GM12878 (cell line): ENCODE data around the gene PCAT6. TPM values are rescaled to one million over a fixed set of nuclear protein-coding genes. Genes with fewer than 3 reads are reported as not detected.

Experiments used
- ATAC-seq: fragments of 200-7000 bp; cut with Tn5 transposase; 3 replicates; pipeline ENCODE4 v1.9.1; 2020; ENCODE audit warnings: mild to moderate bottlenecking, moderate library complexity
- BruUV-seq: library from RNA; stranded (reverse); fragments of 400-500 nt; replicated peaks from 2 replicates; lab custom pipeline; 2021; lab: Mats Ljungman, UMichigan
- CTCF ChIA-PET: fragments of 300-600 bp; sonication (Branson Sonifier 250); formaldehyde crosslinking; extraction: SDS; loops from one replicate; lab custom pipeline; 2021; ENCODE audit warnings: inconsistent platforms; lab: Yijun Ruan, JAX
- POLR2A ChIA-PET: fragments of 350-600 bp; formaldehyde crosslinking; extraction: SDS; loops from one replicate; lab custom pipeline; 2021; ENCODE audit warnings: inconsistent platforms; lab: Charles Lee
- RAD21 ChIA-PET: fragments of 300-600 bp; sonication (Branson Sonifier 250); formaldehyde crosslinking; loops from one replicate; lab custom pipeline; 2023; ENCODE audit warnings: antibody characterized with exemption; ENCODE audit not compliant: unreplicated experiment; lab: Charles Lee
- SMC1A ChIA-PET: fragments of 300-600 bp; sonication (Branson Sonifier 250); formaldehyde crosslinking; loops from one replicate; lab custom pipeline; 2023; ENCODE audit not compliant: unreplicated experiment, uncharacterized antibody; lab: Charles Lee
- DNase-seq: peaks from one replicate; pipeline ENCODE4 v3.0.0-alpha.2; 2011; ENCODE audit warnings: low read depth, low spot score
- FAIRE-seq: peaks from 3 replicates; lab custom pipeline; 2011; peaks lifted over from hg19 to GRCh38; lab: Jason Lieb, UNC
- H2AFZ ChIP-seq: 2 replicates; pipeline ENCODE4 v1.6.0; 2011; ENCODE audit warnings: low read depth, low read length, control low read depth; ENCODE audit not compliant: control insufficient read depth
- H3K27ac ChIP-seq: 2 replicates; pipeline ENCODE4 v1.5.1; 2011; ENCODE audit warnings: control low read depth; ENCODE audit not compliant: control insufficient read depth, insufficient read depth
- H3K27me3 ChIP-seq, 2 experiments: replicated peaks in 1 of 2; 2 replicates each; pipeline versions ENCODE4 v1.6.0 to v1.6.1; 2011; ENCODE audit warnings: low read length in 1 of 2; ENCODE audit not compliant: control insufficient read depth in 2 of 2, insufficient read depth in 2 of 2
- H3K36me3 ChIP-seq, 2 experiments: 2 replicates each; pipeline ENCODE4 v1.5.1; 2011; ENCODE audit warnings: low read length in 1 of 2; ENCODE audit not compliant: control insufficient read depth in 2 of 2, insufficient read depth in 2 of 2
- H3K4me1 ChIP-seq: 2 replicates; pipeline ENCODE4 v1.6.1; 2011; ENCODE audit warnings: mild to moderate bottlenecking, low read length, moderate library complexity, mixed read lengths; ENCODE audit not compliant: control insufficient read depth, insufficient read depth
- H3K4me2 ChIP-seq: 2 replicates; pipeline ENCODE4 v1.6.0; 2011; ENCODE audit warnings: control low read depth; ENCODE audit not compliant: control insufficient read depth, insufficient read depth
- H3K4me3 ChIP-seq: fragments of 200-600 bp; sonication (generic); 2 replicates; pipeline ENCODE4 v1.5.1; 2016
- H3K79me2 ChIP-seq: 2 replicates; pipeline ENCODE4 v1.6.0; 2011; ENCODE audit warnings: low read length; ENCODE audit not compliant: control insufficient read depth, insufficient read depth
- H3K9ac ChIP-seq: 2 replicates; pipeline ENCODE4 v1.8.0; 2011; ENCODE audit warnings: low read length, control low read depth, mixed read lengths; ENCODE audit not compliant: control insufficient read depth, insufficient read depth
- H3K9me3 ChIP-seq: replicated peaks from 3 replicates; pipeline ENCODE4 v1.5.1; 2011; ENCODE audit warnings: mild to moderate bottlenecking, low read length; ENCODE audit not compliant: control insufficient read depth, insufficient read depth
- H4K20me1 ChIP-seq: 2 replicates; pipeline ENCODE4 v1.6.0; 2011; ENCODE audit not compliant: control insufficient read depth, insufficient read depth
- ASH2L ChIP-seq: fragments of 300-600, 200-600 bp; sonication (generic); IDR thresholded peaks from 2 replicates; pipeline ENCODE4 v1.6.1; 2017; ENCODE audit warnings: low read depth, mild to moderate bottlenecking, borderline replicate concordance
- EP300 ChIP-seq, 2 experiments: fragments of 150-350 bp in 1 of 2; IDR thresholded peaks; 2 replicates each; pipeline ENCODE4 v1.6.1; 2011 to 2012; ENCODE audit warnings: low read depth in 2 of 2, low read length in 2 of 2, borderline replicate concordance in 1 of 2, improper control_type of control experiment in 1 of 2, inconsistent platforms in 1 of 2; ENCODE audit not compliant: control insufficient read depth in 1 of 2
- ESRRA ChIP-seq: IDR thresholded peaks from 2 replicates; pipeline ENCODE4 v1.6.1; 2012; ENCODE audit warnings: mild to moderate bottlenecking, low read length, improper control_type of control experiment
- FOXM1 ChIP-seq: IDR thresholded peaks from 2 replicates; pipeline ENCODE4 v1.6.1; 2012; ENCODE audit warnings: low read depth, mild to moderate bottlenecking, inconsistent platforms, low read length, moderate library complexity
- LARP7 ChIP-seq: fragments of 450-650 bp; IDR thresholded peaks from 2 replicates; pipeline ENCODE4 v1.6.1; 2017; ENCODE audit warnings: mild to moderate bottlenecking
- MEF2A ChIP-seq: IDR thresholded peaks from 2 replicates; pipeline ENCODE4 v1.6.1; 2011; ENCODE audit warnings: low read depth, mild to moderate bottlenecking, low read length, moderate library complexity; ENCODE audit not compliant: insufficient read depth
- TCF12 ChIP-seq: IDR thresholded peaks from 2 replicates; pipeline ENCODE4 v1.6.1; 2011; ENCODE audit warnings: low read depth, mild to moderate bottlenecking, low read length
- ZNF274 ChIP-seq: IDR thresholded peaks from one replicate; pipeline ENCODE4 v1.8.0; 2011; ENCODE audit not compliant: insufficient read length, insufficient read depth
- WGBS: methylation state at CpG from one replicate; pipeline ENCODE4 v1.1.6; 2016; ENCODE audit warnings: low lambda C conversion rate; ENCODE audit not compliant: insufficient replicate concordance, insufficient coverage; ENCODE audit errors: missing lambda C conversion rate; 5-methylcytosine and 5-hydroxymethylcytosine counted together
- in situ Hi-C: fragments of 300-500 bp; cut with MboI; formaldehyde crosslinking; loops from 9 replicates; pipeline ENCODE4 v1.14.3; 2018; ENCODE audit warnings: mixed read lengths
- intact Hi-C: fragments of 100-400 bp; cut with micrococcal nuclease; formaldehyde crosslinking; loops from one replicate; pipeline ENCODE4 v1.14.2; 2022; ENCODE audit not compliant: unreplicated experiment
- polyA plus RNA-seq, 11 experiments: library from polyadenylated mRNA; depleted of rRNA in 4 of 11; unstranded in 6 of 11; stranded (reverse) in 5 of 11; fragments of >200 nt; fragmentation: Nextera tagmentation in 4 of 11; fragmentation: Illumina TruSeq in 1 of 11; extraction: Ambion mirVana in 4 of 11; extraction: Trizol in 1 of 11; gene quantifications; 1 replicate in 1 of 11; 2 replicates in 10 of 11; pipeline versions ENCODE4 v1.2.1 to v1.2.3, GENCODE V29; 2011 to 2016; ENCODE audit warnings: inconsistent platforms in 2 of 11, missing spikeins in 2 of 11, low read depth in 1 of 11
- total RNA-seq, 4 experiments: library from RNA; depleted of rRNA in 3 of 4; stranded (reverse); fragments of >200 nt in 3 of 4; fragmentation: Illumina TruSeq in 1 of 4; extraction: Trizol in 1 of 4; gene quantifications; 2 replicates each; pipeline versions ENCODE4 v1.2.1 to v1.2.3, GENCODE V29; 2013 to 2021
- TF ChIP-seq, protein P1 (sequence below): fragments of 450-650 bp; IDR thresholded peaks from 2 replicates; pipeline ENCODE4 v1.6.1; 2016; ENCODE audit warnings: mild to moderate bottlenecking, moderate library complexity, borderline replicate concordance
- TF ChIP-seq, protein P2 (sequence below): IDR thresholded peaks from 2 replicates; pipeline ENCODE4 v1.6.1; 2012; ENCODE audit warnings: mild to moderate bottlenecking, low read depth, low read length
- TF ChIP-seq, protein P3 (sequence below): fragments of 450-650 bp; IDR thresholded peaks from 2 replicates; pipeline ENCODE4 v1.6.1; 2017; ENCODE audit warnings: low read depth, mild to moderate bottlenecking, moderate library complexity

The PCAT6 gene
- total and polyA plus RNA-seq, 10 of the 15 experiments (the other 5 are each of a cell fraction or from before 2014, with no cell fraction given), result 0.16 to 0.83 (median 0.48) TPM; not detected in 4

DNA sequence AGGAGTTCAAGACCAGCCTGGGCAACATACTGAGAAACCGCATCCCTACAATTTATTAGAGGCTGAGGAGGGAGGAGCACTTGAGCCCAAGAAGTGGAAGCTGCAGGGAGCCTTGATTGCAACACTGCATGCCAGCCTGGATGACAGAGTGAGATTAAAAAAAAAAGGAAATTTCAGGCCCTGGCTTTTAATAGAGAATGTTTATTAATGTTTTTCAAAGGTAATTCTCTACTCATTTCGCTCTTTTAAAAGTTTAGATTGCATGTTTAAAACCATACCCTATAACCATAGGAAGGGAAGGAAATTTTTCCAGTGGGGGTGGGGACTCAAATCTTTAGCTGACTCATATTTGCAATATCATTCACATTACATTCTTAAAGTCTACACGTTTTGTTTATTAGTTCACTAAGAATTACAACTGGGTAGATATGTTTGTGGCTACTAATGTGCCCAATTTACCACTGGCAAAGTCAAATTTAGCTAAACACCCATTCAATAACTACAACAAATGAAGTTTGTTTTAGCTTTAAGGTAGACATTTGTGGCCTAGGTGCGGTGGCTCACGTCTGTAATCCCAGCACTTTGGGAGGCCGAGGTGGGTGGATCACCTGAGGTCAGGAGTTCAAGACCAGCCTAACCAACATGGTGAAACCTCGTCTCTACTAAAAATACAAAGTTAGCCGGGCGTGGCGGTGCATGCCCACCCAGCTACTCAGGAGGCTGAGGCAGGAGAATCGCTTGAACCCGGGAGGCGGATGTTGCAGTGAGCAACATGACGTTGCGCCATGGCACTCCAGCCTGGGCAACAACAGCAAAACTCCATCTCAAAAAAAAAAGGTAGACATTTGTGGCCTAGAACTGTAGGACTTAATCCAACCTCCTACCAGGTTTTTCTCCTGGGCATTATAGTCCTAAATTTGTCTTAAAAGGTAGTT is 7.5 kb upstream of the PCAT6 start:
- no peak overlapping the region for H3K9ac ChIP-seq
- RAD21 ChIA-PET, result no interaction called here
- no peak for FAIRE-seq

More for the DNA sequence above, 7.5 kb upstream of the PCAT6 start:
- SMC1A ChIA-PET, result interaction anchor here (1.0 to 4.6 kb wide), 3 partner anchors 12 to 22 kb away, joined by 3 to 10 read pairs (median 3); no protein-coding TSS in a partner anchor
- no peak overlapping the region for H3K27ac ChIP-seq
- no peak overlapping the region for H3K4me2 ChIP-seq
- WGBS, result 61% methylated on average over 15 of the region's 15 CpGs
- no peak overlapping the region for H2AFZ ChIP-seq
- in situ Hi-C loops, result no loop called here
- H3K4me1 ChIP-seq, result 0 out of 2 replicates have a peak, but pooled peaks cover 7% of the 10 kb centered on the region
- no peaks in the 10 kb centered on the region for H4K20me1 ChIP-seq
- H3K79me2 ChIP-seq, result peaks cover 39% of the 10 kb centered on the region
- ATAC-seq (no peak), DNase-seq (no peak)
- TF ChIP-seq ZNF274, result no peak
- TF ChIP-seq, protein P1, sequence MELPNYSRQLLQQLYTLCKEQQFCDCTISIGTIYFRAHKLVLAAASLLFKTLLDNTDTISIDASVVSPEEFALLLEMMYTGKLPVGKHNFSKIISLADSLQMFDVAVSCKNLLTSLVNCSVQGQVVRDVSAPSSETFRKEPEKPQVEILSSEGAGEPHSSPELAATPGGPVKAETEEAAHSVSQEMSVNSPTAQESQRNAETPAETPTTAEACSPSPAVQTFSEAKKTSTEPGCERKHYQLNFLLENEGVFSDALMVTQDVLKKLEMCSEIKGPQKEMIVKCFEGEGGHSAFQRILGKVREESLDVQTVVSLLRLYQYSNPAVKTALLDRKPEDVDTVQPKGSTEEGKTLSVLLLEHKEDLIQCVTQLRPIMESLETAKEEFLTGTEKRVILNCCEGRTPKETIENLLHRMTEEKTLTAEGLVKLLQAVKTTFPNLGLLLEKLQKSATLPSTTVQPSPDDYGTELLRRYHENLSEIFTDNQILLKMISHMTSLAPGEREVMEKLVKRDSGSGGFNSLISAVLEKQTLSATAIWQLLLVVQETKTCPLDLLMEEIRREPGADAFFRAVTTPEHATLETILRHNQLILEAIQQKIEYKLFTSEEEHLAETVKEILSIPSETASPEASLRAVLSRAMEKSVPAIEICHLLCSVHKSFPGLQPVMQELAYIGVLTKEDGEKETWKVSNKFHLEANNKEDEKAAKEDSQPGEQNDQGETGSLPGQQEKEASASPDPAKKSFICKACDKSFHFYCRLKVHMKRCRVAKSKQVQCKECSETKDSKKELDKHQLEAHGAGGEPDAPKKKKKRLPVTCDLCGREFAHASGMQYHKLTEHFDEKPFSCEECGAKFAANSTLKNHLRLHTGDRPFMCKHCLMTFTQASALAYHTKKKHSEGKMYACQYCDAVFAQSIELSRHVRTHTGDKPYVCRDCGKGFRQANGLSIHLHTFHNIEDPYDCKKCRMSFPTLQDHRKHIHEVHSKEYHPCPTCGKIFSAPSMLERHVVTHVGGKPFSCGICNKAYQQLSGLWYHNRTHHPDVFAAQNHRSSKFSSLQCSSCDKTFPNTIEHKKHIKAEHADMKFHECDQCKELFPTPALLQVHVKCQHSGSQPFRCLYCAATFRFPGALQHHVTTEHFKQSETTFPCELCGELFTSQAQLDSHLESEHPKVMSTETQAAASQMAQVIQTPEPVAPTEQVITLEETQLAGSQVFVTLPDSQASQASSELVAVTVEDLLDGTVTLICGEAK, result no peak
- no peak for TF ChIP-seq TCF12
- TF ChIP-seq ESRRA, result no peak
- TF ChIP-seq, protein P2, sequence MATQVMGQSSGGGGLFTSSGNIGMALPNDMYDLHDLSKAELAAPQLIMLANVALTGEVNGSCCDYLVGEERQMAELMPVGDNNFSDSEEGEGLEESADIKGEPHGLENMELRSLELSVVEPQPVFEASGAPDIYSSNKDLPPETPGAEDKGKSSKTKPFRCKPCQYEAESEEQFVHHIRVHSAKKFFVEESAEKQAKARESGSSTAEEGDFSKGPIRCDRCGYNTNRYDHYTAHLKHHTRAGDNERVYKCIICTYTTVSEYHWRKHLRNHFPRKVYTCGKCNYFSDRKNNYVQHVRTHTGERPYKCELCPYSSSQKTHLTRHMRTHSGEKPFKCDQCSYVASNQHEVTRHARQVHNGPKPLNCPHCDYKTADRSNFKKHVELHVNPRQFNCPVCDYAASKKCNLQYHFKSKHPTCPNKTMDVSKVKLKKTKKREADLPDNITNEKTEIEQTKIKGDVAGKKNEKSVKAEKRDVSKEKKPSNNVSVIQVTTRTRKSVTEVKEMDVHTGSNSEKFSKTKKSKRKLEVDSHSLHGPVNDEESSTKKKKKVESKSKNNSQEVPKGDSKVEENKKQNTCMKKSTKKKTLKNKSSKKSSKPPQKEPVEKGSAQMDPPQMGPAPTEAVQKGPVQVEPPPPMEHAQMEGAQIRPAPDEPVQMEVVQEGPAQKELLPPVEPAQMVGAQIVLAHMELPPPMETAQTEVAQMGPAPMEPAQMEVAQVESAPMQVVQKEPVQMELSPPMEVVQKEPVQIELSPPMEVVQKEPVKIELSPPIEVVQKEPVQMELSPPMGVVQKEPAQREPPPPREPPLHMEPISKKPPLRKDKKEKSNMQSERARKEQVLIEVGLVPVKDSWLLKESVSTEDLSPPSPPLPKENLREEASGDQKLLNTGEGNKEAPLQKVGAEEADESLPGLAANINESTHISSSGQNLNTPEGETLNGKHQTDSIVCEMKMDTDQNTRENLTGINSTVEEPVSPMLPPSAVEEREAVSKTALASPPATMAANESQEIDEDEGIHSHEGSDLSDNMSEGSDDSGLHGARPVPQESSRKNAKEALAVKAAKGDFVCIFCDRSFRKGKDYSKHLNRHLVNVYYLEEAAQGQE, result no peak
- TF ChIP-seq, protein P3, sequence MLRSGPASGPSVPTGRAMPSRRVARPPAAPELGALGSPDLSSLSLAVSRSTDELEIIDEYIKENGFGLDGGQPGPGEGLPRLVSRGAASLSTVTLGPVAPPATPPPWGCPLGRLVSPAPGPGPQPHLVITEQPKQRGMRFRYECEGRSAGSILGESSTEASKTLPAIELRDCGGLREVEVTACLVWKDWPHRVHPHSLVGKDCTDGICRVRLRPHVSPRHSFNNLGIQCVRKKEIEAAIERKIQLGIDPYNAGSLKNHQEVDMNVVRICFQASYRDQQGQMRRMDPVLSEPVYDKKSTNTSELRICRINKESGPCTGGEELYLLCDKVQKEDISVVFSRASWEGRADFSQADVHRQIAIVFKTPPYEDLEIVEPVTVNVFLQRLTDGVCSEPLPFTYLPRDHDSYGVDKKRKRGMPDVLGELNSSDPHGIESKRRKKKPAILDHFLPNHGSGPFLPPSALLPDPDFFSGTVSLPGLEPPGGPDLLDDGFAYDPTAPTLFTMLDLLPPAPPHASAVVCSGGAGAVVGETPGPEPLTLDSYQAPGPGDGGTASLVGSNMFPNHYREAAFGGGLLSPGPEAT, result no peak
- TF ChIP-seq LARP7, result no peak
- TF ChIP-seq EP300 (IDR thresholded peaks at IDR 0.05; ENCODE audit: borderline replicate concordance in 1 of 2, control insufficient read depth in 1 of 2, low read depth in 2 of 2, low read length in 2 of 2), result no peak
- no peak for TF ChIP-seq FOXM1
- no peak for TF ChIP-seq MEF2A
- no peak for TF ChIP-seq ASH2L
- no TSS peak for BruUV-seq
- no peaks in the 10 kb centered on the region for H3K27me3 ChIP-seq
- intact Hi-C loops, result loop anchor here (10.0 kb wide), 1 partner anchor 202 kb away; the partner anchor contains the start of gene TMEM183A
- POLR2A ChIA-PET, result interaction anchor here (0.6 to 1.2 kb wide), 3 partner anchors 9 to 32 kb away, joined by 3 read pairs; no protein-coding TSS in a partner anchor
- no peak overlapping the region for H3K4me3 ChIP-seq
- H3K36me3 ChIP-seq, result no peaks in the 10 kb centered on the region
- H3K9me3 ChIP-seq, result no peaks in the 10 kb centered on the region; the same call in 2 of the 3 replicates
- CTCF ChIA-PET, result interaction anchor here (0.6 to 0.8 kb wide), 3 partner anchors 204 to 778 kb away, joined by 3 to 4 read pairs (median 3); partner anchors contain the start of gene TMEM183A
